ENCODE measurements around the gene ERI2.
A peak's percentile ranks its signal among the peaks of the same experiment; 100 is the strongest.
"Not testable (repeated sequence)": the region's sequence is repeated elsewhere in the genome, so short reads cannot be mapped to it uniquely, and the experiment has no call there.

ERI2 gene

DNA sequence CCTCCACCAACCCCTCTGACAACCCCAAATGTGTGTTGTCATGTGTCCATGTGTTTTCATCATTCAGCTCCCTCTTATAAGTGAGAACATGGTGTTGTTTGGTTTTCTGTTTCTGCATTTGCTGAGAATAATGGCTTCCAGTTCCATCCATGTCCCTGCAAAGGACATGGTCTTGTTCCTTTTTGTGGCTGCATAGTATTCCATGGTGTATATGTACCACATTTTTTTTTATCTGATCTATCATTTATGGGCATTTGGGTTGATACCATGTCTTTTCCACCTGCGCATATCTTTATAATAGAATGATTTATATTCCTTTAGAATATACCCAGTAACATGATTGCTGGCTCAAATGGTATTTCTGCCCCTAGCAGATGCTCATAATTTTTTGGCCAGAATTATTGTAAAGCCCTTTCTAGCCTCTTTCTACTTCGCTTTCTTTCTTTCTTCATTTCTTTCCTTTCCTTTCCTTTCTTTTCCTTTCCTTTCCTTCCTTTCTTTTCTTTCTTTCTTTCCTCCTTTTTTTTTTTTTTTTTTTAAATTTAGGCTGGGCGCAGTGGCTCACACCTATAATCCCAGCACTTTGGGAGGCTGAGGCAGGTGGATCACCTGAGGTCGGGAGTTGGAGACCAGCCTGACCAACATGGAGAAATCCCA, 12.8 kb upstream of the ERI2 start:
- Histone ChIP-seq H3K4me1 (ENCODE audit: control insufficient read depth, insufficient read depth, low read length) (no peaks in the 10 kb centered on the region), H3K4me3 (ENCODE audit: low read length) (no peak overlapping the region), H3K27ac (ENCODE audit: low read length) (no peak overlapping the region), H3K27me3 (ENCODE audit: control insufficient read depth, insufficient read depth, low read length) (no peaks in the 10 kb centered on the region), H3K36me3 (ENCODE audit: control insufficient read depth, insufficient read depth, low read length) (no peaks in the 10 kb centered on the region), H3K9me3 (ENCODE audit: control insufficient read depth, insufficient read depth, low read length) (no peaks in the 10 kb centered on the region)
- DNase-seq (ENCODE audit: low read depth, low spot score), result no peak
- no CpG with 5 or more reads among the region's 4 CpGs for WGBS (ENCODE audit: insufficient coverage, insufficient read length)

DNA sequence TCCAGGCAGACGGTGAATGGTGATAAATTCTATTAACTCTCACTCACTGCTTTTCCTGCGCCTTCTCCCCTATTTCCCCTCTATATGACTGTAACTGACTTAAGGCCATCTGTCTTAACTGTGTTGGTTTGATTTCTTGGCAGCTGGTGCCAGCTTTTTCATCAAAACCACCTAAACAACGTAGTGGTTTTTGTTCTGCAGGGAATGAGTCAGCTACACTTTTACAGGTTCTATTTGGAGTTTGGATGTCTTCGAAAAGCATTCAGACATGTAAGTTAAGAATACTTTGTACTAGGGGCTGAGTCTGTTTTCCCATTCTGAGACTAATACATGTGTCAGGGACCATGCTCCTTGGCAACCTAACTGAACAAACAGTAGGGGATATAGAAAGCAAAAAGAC, 8.5 kb upstream of the ERI2 start:
- Histone ChIP-seq H3K4me3 (ENCODE audit: low read length) (no peak overlapping the region), H3K36me3 (ENCODE audit: control insufficient read depth, insufficient read depth, low read length) (no peaks in the 10 kb centered on the region), H3K4me1 (ENCODE audit: control insufficient read depth, insufficient read depth, low read length) (no peaks in the 10 kb centered on the region), H3K27ac (ENCODE audit: low read length) (no peak overlapping the region), H3K27me3 (ENCODE audit: control insufficient read depth, insufficient read depth, low read length) (no peaks in the 10 kb centered on the region), H3K9me3 (ENCODE audit: control insufficient read depth, insufficient read depth, low read length) (no peaks in the 10 kb centered on the region)
- no peak for DNase-seq (ENCODE audit: low read depth, low spot score)
- WGBS (ENCODE audit: insufficient coverage, insufficient read length), result no CpG with 5 or more reads among the region's 4 CpGs

- DNase-seq (ENCODE audit: low read depth, low spot score), result no peak
- WGBS (ENCODE audit: insufficient coverage, insufficient read length), result no CpG with 5 or more reads among the region's 2 CpGs
- no peaks in the 10 kb centered on the region for H3K9me3 ChIP-seq (ENCODE audit: control insufficient read depth, insufficient read depth, low read length)
- H3K4me1 ChIP-seq (ENCODE audit: control insufficient read depth, insufficient read depth, low read length), result peaks cover 2% of the 10 kb centered on the region
- H3K4me3 ChIP-seq (ENCODE audit: low read length), result no peak overlapping the region
- H3K36me3 ChIP-seq (ENCODE audit: control insufficient read depth, insufficient read depth, low read length), result no peaks in the 10 kb centered on the region
- no peaks in the 10 kb centered on the region for H3K27me3 ChIP-seq (ENCODE audit: control insufficient read depth, insufficient read depth, low read length)
- H3K27ac ChIP-seq (ENCODE audit: low read length), result no peak overlapping the region
These were observed 6.2 kb upstream of the ERI2 start for GRCh38 chr16:20812510-20812909.

- H3K27ac ChIP-seq (ENCODE audit: low read length), result no peak overlapping the region
- H3K4me1 ChIP-seq (ENCODE audit: control insufficient read depth, insufficient read depth, low read length), result peaks cover 2% of the 10 kb centered on the region
- no peak for DNase-seq (ENCODE audit: low read depth, low spot score)
These were observed 5.7 kb upstream of the ERI2 start for GRCh38 chr16:20811889-20812439.

DNA sequence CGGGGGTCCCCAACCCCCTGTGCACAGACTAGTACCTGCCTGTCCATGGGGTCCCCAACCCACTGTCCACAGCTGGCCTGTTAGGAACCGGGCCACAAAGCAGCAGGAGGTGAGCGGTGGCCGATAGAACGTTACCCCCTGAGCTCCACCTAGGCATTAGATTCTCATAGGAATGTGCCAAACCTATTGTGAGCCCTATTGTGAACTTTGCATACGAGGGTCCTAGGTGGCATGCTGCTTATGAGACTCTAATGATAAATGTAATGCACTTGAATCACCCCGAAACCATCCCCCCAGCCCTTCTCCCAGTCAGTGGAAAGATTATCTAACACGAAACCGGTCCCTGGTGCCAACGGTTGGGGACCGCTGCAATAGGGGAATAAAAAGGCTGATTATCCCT, 1.6 kb upstream of the ERI2 start:
- Histone ChIP-seq H3K27ac (ENCODE audit: low read length) (no peak overlapping the region), H3K27me3 (ENCODE audit: control insufficient read depth, insufficient read depth, low read length) (no peaks in the 10 kb centered on the region), H3K4me3 (ENCODE audit: low read length) (no peak overlapping the region), H3K9me3 (ENCODE audit: control insufficient read depth, insufficient read depth, low read length) (no peaks in the 10 kb centered on the region), H3K4me1 (ENCODE audit: control insufficient read depth, insufficient read depth, low read length) (peaks cover 2% of the 10 kb centered on the region), H3K36me3 (ENCODE audit: control insufficient read depth, insufficient read depth, low read length) (no peaks in the 10 kb centered on the region)
- no peak for DNase-seq (ENCODE audit: low read depth, low spot score)
- WGBS (ENCODE audit: insufficient coverage, insufficient read length), result no CpG with 5 or more reads among the region's 11 CpGs

More at GRCh38 chr16:20811889-20812439, 5.7 kb upstream of the ERI2 start:
- no peaks in the 10 kb centered on the region for H3K36me3 ChIP-seq (ENCODE audit: control insufficient read depth, insufficient read depth, low read length)
- no CpG with 5 or more reads among the region's 10 CpGs for WGBS (ENCODE audit: insufficient coverage, insufficient read length)
- no peak overlapping the region for H3K4me3 ChIP-seq (ENCODE audit: low read length)
- H3K9me3 ChIP-seq (ENCODE audit: control insufficient read depth, insufficient read depth, low read length), result no peaks in the 10 kb centered on the region
- no peaks in the 10 kb centered on the region for H3K27me3 ChIP-seq (ENCODE audit: control insufficient read depth, insufficient read depth, low read length)

GRCh38 chr16:20805684-20806167, 546 bp downstream of the ERI2 start:
- not testable (repeated sequence) for H3K27me3 ChIP-seq (ENCODE audit: control insufficient read depth, insufficient read depth, low read length); H3K36me3 ChIP-seq (ENCODE audit: control insufficient read depth, insufficient read depth, low read length); H3K4me1 ChIP-seq (ENCODE audit: control insufficient read depth, insufficient read depth, low read length); H3K27ac ChIP-seq (ENCODE audit: low read length); H3K9me3 ChIP-seq (ENCODE audit: control insufficient read depth, insufficient read depth, low read length); DNase-seq (ENCODE audit: low read depth, low spot score)
- H3K4me3 ChIP-seq (ENCODE audit: low read length), result peak overlapping the region; percentile 71
- no CpG with 5 or more reads among the region's 12 CpGs for WGBS (ENCODE audit: insufficient coverage, insufficient read length)

- H3K27ac ChIP-seq (ENCODE audit: low read length), result no peak overlapping the region
These were observed 2.6 kb downstream of the ERI2 start for GRCh38 chr16:20803561-20804214.

GRCh38 chr16:20803192-20803560, 3.1 kb downstream of the ERI2 start:
- H3K27ac ChIP-seq (ENCODE audit: low read length), result no peak overlapping the region
- no CpG with 5 or more reads among the region's 2 CpGs for WGBS (ENCODE audit: insufficient coverage, insufficient read length)
- no peak overlapping the region for H3K4me3 ChIP-seq (ENCODE audit: low read length)
- H3K9me3 ChIP-seq (ENCODE audit: control insufficient read depth, insufficient read depth, low read length), result no peaks in the 10 kb centered on the region
- H3K27me3 ChIP-seq (ENCODE audit: control insufficient read depth, insufficient read depth, low read length), result no peaks in the 10 kb centered on the region
- no peaks in the 10 kb centered on the region for H3K36me3 ChIP-seq (ENCODE audit: control insufficient read depth, insufficient read depth, low read length)
- peaks cover 2% of the 10 kb centered on the region for H3K4me1 ChIP-seq (ENCODE audit: control insufficient read depth, insufficient read depth, low read length)
- DNase-seq (ENCODE audit: low read depth, low spot score), result no peak

More at GRCh38 chr16:20803561-20804214, 2.6 kb downstream of the ERI2 start:
- peaks cover 2% of the 10 kb centered on the region for H3K4me1 ChIP-seq (ENCODE audit: control insufficient read depth, insufficient read depth, low read length)
- H3K27me3 ChIP-seq (ENCODE audit: control insufficient read depth, insufficient read depth, low read length), result no peaks in the 10 kb centered on the region
- H3K4me3 ChIP-seq (ENCODE audit: low read length), result no peak overlapping the region
- H3K9me3 ChIP-seq (ENCODE audit: control insufficient read depth, insufficient read depth, low read length), result no peaks in the 10 kb centered on the region
- DNase-seq (ENCODE audit: low read depth, low spot score), result no peak
- H3K36me3 ChIP-seq (ENCODE audit: control insufficient read depth, insufficient read depth, low read length), result no peaks in the 10 kb centered on the region
- no CpG with 5 or more reads among the region's 7 CpGs for WGBS (ENCODE audit: insufficient coverage, insufficient read length)

GRCh38 chr16:20801278-20801677, 5.0 kb downstream of the ERI2 start:
- Histone ChIP-seq H3K27me3 (ENCODE audit: control insufficient read depth, insufficient read depth, low read length) (no peaks in the 10 kb centered on the region), H3K4me1 (ENCODE audit: control insufficient read depth, insufficient read depth, low read length) (no peaks in the 10 kb centered on the region), H3K9me3 (ENCODE audit: control insufficient read depth, insufficient read depth, low read length) (no peaks in the 10 kb centered on the region), H3K27ac (ENCODE audit: low read length) (no peak overlapping the region), H3K36me3 (ENCODE audit: control insufficient read depth, insufficient read depth, low read length) (no peaks in the 10 kb centered on the region; the same call in 1 of the 2 replicates), H3K4me3 (ENCODE audit: low read length) (no peak overlapping the region)
- no CpG with 5 or more reads among the region's 1 CpG for WGBS (ENCODE audit: insufficient coverage, insufficient read length)
- DNase-seq (ENCODE audit: low read depth, low spot score), result no peak

DNA sequence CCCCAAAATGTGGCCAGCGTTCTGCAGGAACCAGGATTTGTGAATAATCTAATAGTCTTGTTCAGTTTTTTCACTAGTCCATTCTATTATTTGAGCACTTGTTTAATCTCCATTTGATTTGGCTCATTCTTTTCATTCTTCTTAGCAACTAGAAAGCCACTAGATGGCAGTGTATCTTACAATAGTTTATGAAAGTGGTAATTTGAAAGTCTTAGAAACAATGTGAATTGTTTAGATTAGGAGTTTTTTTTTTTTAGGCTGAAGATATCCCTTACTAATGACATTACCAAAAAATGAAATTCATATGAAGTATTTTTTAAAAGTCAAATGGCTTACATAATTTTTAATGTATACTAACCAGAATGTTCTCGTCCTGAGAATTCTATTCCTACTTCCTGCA, 6.7 kb downstream of the ERI2 start:
- Histone ChIP-seq H3K27ac (ENCODE audit: low read length) (no peak overlapping the region), H3K9me3 (ENCODE audit: control insufficient read depth, insufficient read depth, low read length) (no peaks in the 10 kb centered on the region), H3K4me1 (ENCODE audit: control insufficient read depth, insufficient read depth, low read length) (no peaks in the 10 kb centered on the region), H3K36me3 (ENCODE audit: control insufficient read depth, insufficient read depth, low read length) (no peaks in the 10 kb centered on the region; the same call in 1 of the 2 replicates), H3K4me3 (ENCODE audit: low read length) (no peak overlapping the region), H3K27me3 (ENCODE audit: control insufficient read depth, insufficient read depth, low read length) (no peaks in the 10 kb centered on the region)
- WGBS (ENCODE audit: insufficient coverage, insufficient read length), result no CpG with 5 or more reads among the region's 2 CpGs
- DNase-seq (ENCODE audit: low read depth, low spot score), result no peak

Data from iPS DF 6.9 (cell line).